K562 (cell line): Measurements from ENCODE around the gene NDUFA7. TPM values are rescaled to one million over a fixed set of nuclear protein-coding genes. Genes with fewer than 3 reads are reported as not detected.

Source experiments
- ATAC-seq: fragments of 200-7000 bp; cut with Tn5 transposase; 3 replicates; pipeline ENCODE4 v1.9.1; 2020; ENCODE audit warnings: moderate library complexity
- BruUV-seq: library from RNA; stranded (reverse); fragments of 400-500 nt; replicated peaks from 2 replicates; lab custom pipeline; 2021; lab: Mats Ljungman, UMichigan
- CTCF ChIA-PET: fragments of 300-600 bp; formaldehyde crosslinking; extraction: SDS; loops from one replicate; lab custom pipeline; 2021; ENCODE audit warnings: low intra/inter-chr PET ratio; lab: Yijun Ruan, JAX
- POLR2A ChIA-PET: fragments of 300-600, 350-650 bp; sonication (Branson Sonifier 250); formaldehyde crosslinking; extraction: SDS; loops from one replicate; lab custom pipeline; 2021; ENCODE audit warnings: antibody characterized with exemption, inconsistent platforms; lab: Yijun Ruan, JAX
- DNase-seq, 4 experiments: peaks; one replicate each; pipeline versions ENCODE4 v3.0.0 to v3.0.0-alpha.2; 2011 to 2018; ENCODE audit warnings: low spot score in 3 of 4, mixed read lengths in 3 of 4; ENCODE audit errors: extremely low read depth in 1 of 4
- FAIRE-seq: peaks from 2 replicates; lab custom pipeline; 2011; peaks lifted over from hg19 to GRCh38; lab: Jason Lieb, UNC
- H2AFZ ChIP-seq: 2 replicates; pipeline ENCODE4 v1.6.0; 2011; ENCODE audit warnings: low read depth, low read length, control low read depth, inconsistent platforms
- H3K27ac ChIP-seq: fragments of 200-600 bp; 3 replicates; pipeline ENCODE4 v1.8.0; 2011; ENCODE audit warnings: low read depth, mild to moderate bottlenecking, control low read depth, inconsistent platforms, low read length, moderate library complexity, mixed read lengths; ENCODE audit errors: extremely low read depth
- H3K27me3 ChIP-seq, 2 experiments: fragments of 300-600 bp in 1 of 2; 2 replicates in 1 of 2; 3 replicates in 1 of 2; pipeline versions ENCODE4 v1.6.0 to v1.8.0; 2011; ENCODE audit warnings: inconsistent platforms in 2 of 2, low read length in 2 of 2, mild to moderate bottlenecking in 1 of 2, mixed read lengths in 1 of 2, moderate library complexity in 1 of 2; ENCODE audit not compliant: control insufficient read depth in 2 of 2, insufficient read depth in 2 of 2
- H3K36me3 ChIP-seq: fragments of 300-600 bp; 3 replicates; pipeline ENCODE4 v1.8.0; 2011; ENCODE audit warnings: mild to moderate bottlenecking, low read length, inconsistent platforms; ENCODE audit not compliant: control insufficient read depth, insufficient read depth
- H3K4me1 ChIP-seq, 2 experiments: fragments of 200-600 bp in 1 of 2; replicated peaks in 1 of 2; 2 replicates in 1 of 2; 3 replicates in 1 of 2; pipeline versions ENCODE4 v1.5.1 to v1.8.0; 2011; ENCODE audit warnings: inconsistent platforms in 2 of 2, low read length in 2 of 2, mild to moderate bottlenecking in 1 of 2, mixed read lengths in 1 of 2, moderate library complexity in 1 of 2; ENCODE audit not compliant: control insufficient read depth in 2 of 2, insufficient read depth in 2 of 2
- H3K4me2 ChIP-seq: 2 replicates; pipeline ENCODE4 v1.6.1; 2011; ENCODE audit warnings: low read length, control low read depth, inconsistent platforms, mixed read lengths; ENCODE audit not compliant: insufficient read depth
- H3K4me3 ChIP-seq: fragments of 200-600 bp; sonication (generic), shearing (Covaris generic); 2 replicates; pipeline ENCODE4 v1.5.1; 2016; ENCODE audit warnings: control low read depth, inconsistent platforms
- H3K79me2 ChIP-seq: fragments of 200-600 bp; 3 replicates; pipeline ENCODE4 v1.8.0; 2011; ENCODE audit warnings: low read length, inconsistent platforms; ENCODE audit not compliant: control insufficient read depth, insufficient read depth
- H3K9ac ChIP-seq, 2 experiments: 2 replicates each; pipeline versions ENCODE4 v1.6.0 to v1.6.1; 2011; ENCODE audit warnings: low read depth in 2 of 2, low read length in 2 of 2, control low read depth in 1 of 2, inconsistent platforms in 1 of 2, mild to moderate bottlenecking in 1 of 2, mixed read lengths in 1 of 2; ENCODE audit not compliant: insufficient read depth in 1 of 2
- H3K9me1 ChIP-seq: one replicate; pipeline ENCODE4 v1.6.0; 2011; ENCODE audit warnings: inconsistent platforms, mild to moderate bottlenecking, low read length, moderate library complexity; ENCODE audit not compliant: control insufficient read depth, insufficient read depth
- H3K9me3 ChIP-seq: replicated peaks from 2 replicates; pipeline ENCODE4 v1.5.1; 2011; ENCODE audit warnings: low read depth, low read length, inconsistent platforms; ENCODE audit not compliant: control insufficient read depth, insufficient read depth
- H4K20me1 ChIP-seq: replicated peaks from 2 replicates; pipeline ENCODE4 v1.6.1; 2011; ENCODE audit warnings: low read length, inconsistent platforms, mixed read lengths; ENCODE audit not compliant: control insufficient read depth, insufficient read depth
- CTCF ChIP-seq, 3 experiments: IDR thresholded peaks in 2 of 3; conservative IDR thresholded peaks in 1 of 3; 2 replicates each; pipeline ENCODE4 v1.5.1; 2011 to 2012; ENCODE audit warnings: low read length in 3 of 3, mild to moderate bottlenecking in 3 of 3, control low read depth in 2 of 3, improper control_type of control experiment in 1 of 3, inconsistent platforms in 1 of 3, low read depth in 1 of 3, mixed read lengths in 1 of 3, moderate library complexity in 1 of 3; ENCODE audit not compliant: insufficient read depth in 2 of 3
- HES1 ChIP-seq: fragments of 450-650 bp; IDR thresholded peaks from 2 replicates; pipeline ENCODE4 v1.6.1; 2016; ENCODE audit warnings: low read depth, mild to moderate bottlenecking, moderate library complexity
- HMGXB4 ChIP-seq: sonication (generic); formaldehyde crosslinking; IDR thresholded peaks from 2 replicates; pipeline ENCODE4 v1.8.1; 2023; ENCODE audit warnings: mild to moderate bottlenecking, missing genetic modification reagents
- MEF2A ChIP-seq: IDR thresholded peaks from 2 replicates; pipeline ENCODE4 v1.6.1; 2011; ENCODE audit warnings: low read depth, mild to moderate bottlenecking, low read length, moderate library complexity; ENCODE audit not compliant: control insufficient read depth
- POLR2AphosphoS2 ChIP-seq: IDR thresholded peaks from 2 replicates; pipeline ENCODE4 v1.6.1; 2012; ENCODE audit warnings: low read length, improper control_type of control experiment
- SIX5 ChIP-seq, 2 experiments: IDR thresholded peaks; 2 replicates each; pipeline ENCODE4 v1.6.1; 2011; ENCODE audit warnings: low read length in 2 of 2, borderline replicate concordance in 1 of 2, low read depth in 1 of 2, mild to moderate bottlenecking in 1 of 2, moderate library complexity in 1 of 2; ENCODE audit not compliant: insufficient read depth in 1 of 2
- STAT6 ChIP-seq: sonication (generic); formaldehyde crosslinking; IDR thresholded peaks from 2 replicates; pipeline ENCODE4 v1.8.1; 2023; ENCODE audit warnings: mild to moderate bottlenecking, missing genetic modification reagents
- ZBTB33 ChIP-seq: sonication (generic); formaldehyde crosslinking; IDR thresholded peaks from 2 replicates; pipeline ENCODE4 v1.8.1; 2023; ENCODE audit warnings: mild to moderate bottlenecking, missing genetic modification reagents
- ZBTB9 ChIP-seq: fragments of 450-650 bp; formaldehyde crosslinking; IDR thresholded peaks from 2 replicates; pipeline ENCODE4 v1.4.0; 2020; ENCODE audit warnings: mild to moderate bottlenecking, moderate library complexity
- ZNF584 ChIP-seq: fragments of 200-800 bp; sonication (Bioruptor generic); IDR thresholded peaks from 2 replicates; pipeline ENCODE4 v1.6.1; 2016; ENCODE audit warnings: low read depth, mild to moderate bottlenecking, missing genetic modification characterization, missing compliant biosample characterization
- WGBS: fragments of 100-300 bp; shearing (Covaris generic); methylation state at CpG from one replicate; pipeline ENCODE4 v1.1.6; 2016; ENCODE audit warnings: low coverage, mixed read lengths; ENCODE audit not compliant: insufficient coverage; ENCODE audit errors: missing lambda C conversion rate; 5-methylcytosine and 5-hydroxymethylcytosine counted together
- in situ Hi-C: fragments of 300-500 bp; cut with MboI; formaldehyde crosslinking; loops from 4 replicates; pipeline ENCODE4 v1.15.0; 2018; ENCODE audit warnings: inconsistent platforms, mixed read lengths
- intact Hi-C: fragments of 100-400 bp; cut with micrococcal nuclease; formaldehyde crosslinking; loops from 2 replicates; pipeline ENCODE4 v1.14.2; 2022
- polyA plus RNA-seq, 8 experiments: library from polyadenylated mRNA; depleted of rRNA in 4 of 8; stranded (reverse) in 5 of 8; unstranded in 3 of 8; fragments of >200 nt; fragmentation: Nextera tagmentation in 2 of 8; fragmentation: Illumina TruSeq in 1 of 8; extraction: Ambion mirVana in 2 of 8; extraction: Trizol in 1 of 8; gene quantifications; 2 replicates each; pipeline versions ENCODE4 v1.2.1 to v1.2.3, GENCODE V29; 2011 to 2014; ENCODE audit warnings: inconsistent platforms in 1 of 8, missing spikeins in 1 of 8
- total RNA-seq, 7 experiments: library from RNA; depleted of rRNA in 6 of 7; stranded (reverse); fragments of >200 nt in 6 of 7; fragmentation: Illumina TruSeq in 2 of 7; extraction: Trizol in 2 of 7; gene quantifications; 2 replicates each; pipeline versions ENCODE4 v1.2.1 to v1.2.3, GENCODE V29; 2011 to 2021; ENCODE audit warnings: low replicate concordance in 1 of 7

The NDUFA7 gene
- total and polyA plus RNA-seq, 9 of the 15 experiments (the other 6 are each of a cell fraction or from before 2014, with no cell fraction given): 70.8 to 348 (median 142) TPM

GRCh38 chr19:8342316-8342683 is 21.1 kb upstream of the NDUFA7 start:
- H2AFZ ChIP-seq: no peak overlapping the region
- H3K9me3 ChIP-seq: no peaks in the 10 kb centered on the region
- no peak overlapping the region for H3K27ac ChIP-seq
- intact Hi-C loops: no loop called here
- H4K20me1 ChIP-seq: no peaks in the 10 kb centered on the region
- ChIA-PET POLR2A (interaction anchor here (0.9 to 1.0 kb wide), 2 partner anchors 104 to 172 kb away, joined by 3 to 5 read pairs; partner anchors contain the start of gene ZNF414), CTCF (interaction anchor here (0.6 kb wide), 1 partner anchor 10 kb away, joined by 3 read pairs; no protein-coding TSS in a partner anchor)
- H3K4me3 ChIP-seq: no peak overlapping the region
- H3K27me3 ChIP-seq: peaks cover 0 to 3% of the 10 kb centered on the region in 2 experiments; a peak in 1 of 5 replicates
- no peak overlapping the region for H3K4me2 ChIP-seq
- FAIRE-seq: no peak
- 48% methylated on average over 13 of the region's 14 CpGs for WGBS
- ATAC-seq: no peak
- H3K9ac ChIP-seq: peak overlapping the region in 1 of 2 experiments; percentile 58; a peak in 1 of 4 replicates
- no TSS peak for BruUV-seq
- no peaks in the 10 kb centered on the region for H3K79me2 ChIP-seq
- in situ Hi-C loops: no loop called here
- H3K4me1 ChIP-seq: peaks cover 0 to 25% of the 10 kb centered on the region in 2 experiments; a peak in 3 of 5 replicates
- H3K9me1 ChIP-seq: no peaks in the 10 kb centered on the region
- no peaks in the 10 kb centered on the region for H3K36me3 ChIP-seq
- no peak for DNase-seq
- TF ChIP-seq HES1: no peak
- no peak for TF ChIP-seq ZNF584 (CRISPR knock-in tag)
- TF ChIP-seq SIX5 (IDR thresholded peaks at IDR 0.05; ENCODE audit: borderline replicate concordance in 1 of 2, insufficient read depth in 1 of 2, low read depth in 1 of 2, low read length in 2 of 2): no peak
- no peak for TF ChIP-seq MEF2A
- TF ChIP-seq STAT6 (CRISPR knock-in tag): no peak
- TF ChIP-seq CTCF (IDR thresholded peaks at IDR 0.05 in 2 of 3, conservative IDR thresholded peaks at IDR 0.05 in 1 of 3; ENCODE audit: insufficient read depth in 2 of 3, low read depth in 1 of 3, low read length in 3 of 3): no peak
- no peak for TF ChIP-seq POLR2AphosphoS2
- no peak for TF ChIP-seq ZBTB33
- TF ChIP-seq ZBTB9 (CRISPR knock-in tag): no peak
- no peak for TF ChIP-seq HMGXB4 (CRISPR knock-in tag)
